GM19240 (cell line): Measurements from ENCODE around the gene ROR2.
"Not testable (repeated sequence)": the region's sequence is repeated elsewhere in the genome, so short reads cannot be mapped to it uniquely, and the experiment has no call there.

Experiments
- DNase-seq: peaks from one replicate; pipeline ENCODE4 v3.0.0; 2011; ENCODE audit warnings: low spot score; ENCODE audit not compliant: insufficient read length

ROR2 gene

GRCh38 chr9:91533382-91533781, 416.6 kb downstream of the ROR2 start:
- DNase-seq, result no peak

- DNase-seq, result no peak
Measured at GRCh38 chr9:91532325-91532724, 417.7 kb downstream of the ROR2 start.

- no peak for DNase-seq
Measured at GRCh38 chr9:91530829-91531228, 419.2 kb downstream of the ROR2 start.

GRCh38 chr9:91522481-91522880, 427.5 kb downstream of the ROR2 start:
- no peak for DNase-seq

GRCh38 chr9:91519520-91520277, 430.3 kb downstream of the ROR2 start:
- no peak for DNase-seq

GRCh38 chr9:91518462-91518861, 431.6 kb downstream of the ROR2 start:
- DNase-seq, result no peak

GRCh38 chr9:91517801-91518200, 432.2 kb downstream of the ROR2 start:
- DNase-seq, result no peak

GRCh38 chr9:91517332-91517731, 432.7 kb downstream of the ROR2 start:
- DNase-seq, result not testable (repeated sequence)

GRCh38 chr9:91516777-91517176, 433.3 kb downstream of the ROR2 start:
- no peak for DNase-seq

- no peak for DNase-seq
Measured at GRCh38 chr9:91516081-91516480, 433.9 kb downstream of the ROR2 start.

- peak; percentile 29 for DNase-seq
Measured at GRCh38 chr9:91515074-91515687, 434.8 kb downstream of the ROR2 start.
